CD14-positive monocyte (primary cell): ENCODE data around the gene FRMPD2. TPM values are rescaled to one million over a fixed set of nuclear protein-coding genes. Genes with fewer than 3 reads are reported as not detected.
"Not testable (repeated sequence)": the region's sequence is repeated elsewhere in the genome, so short reads cannot be mapped to it uniquely, and the experiment has no call there.

Experiments
- DNase-seq, 3 donors: peaks; one replicate each; pipeline ENCODE4 v3.0.0-alpha.2; 2011 to 2022
- H2AFZ ChIP-seq: 2 replicates; pipeline ENCODE4 v1.6.0; 2012; ENCODE audit warnings: mild to moderate bottlenecking, low read depth, low read length, inconsistent platforms; ENCODE audit not compliant: insufficient read depth, poor library complexity, severe bottlenecking
- H3K27ac ChIP-seq, 2 donors: 1 replicate in 1 of 2; 2 replicates in 1 of 2; pipeline ENCODE4 v1.5.1; 2012 to 2013; ENCODE audit warnings: low read length in 2 of 2, control low read depth in 1 of 2, inconsistent platforms in 1 of 2, low read depth in 1 of 2, mild to moderate bottlenecking in 1 of 2
- H3K27me3 ChIP-seq, 2 donors: one replicate each; pipeline versions ENCODE4 v1.6.0 to v1.6.1; 2011 to 2013; ENCODE audit warnings: low read length in 2 of 2; ENCODE audit not compliant: control insufficient read depth in 2 of 2, insufficient read depth in 2 of 2
- H3K36me3 ChIP-seq, 2 donors: replicated peaks in 1 of 2; 1 replicate in 1 of 2; 2 replicates in 1 of 2; pipeline versions ENCODE4 v1.5.1 to v1.6.1; 2012 to 2013; ENCODE audit warnings: low read length in 2 of 2, control low read depth in 1 of 2, inconsistent platforms in 1 of 2, mild to moderate bottlenecking in 1 of 2; ENCODE audit not compliant: insufficient read depth in 2 of 2, control insufficient read depth in 1 of 2
- H3K4me1 ChIP-seq, 2 donors: 1 replicate in 1 of 2; 2 replicates in 1 of 2; pipeline versions ENCODE4 v1.5.1 to v1.6.1; 2012 to 2013; ENCODE audit warnings: low read length in 2 of 2, control low read depth in 1 of 2, inconsistent platforms in 1 of 2, mild to moderate bottlenecking in 1 of 2, moderate library complexity in 1 of 2; ENCODE audit not compliant: insufficient read depth in 2 of 2, control insufficient read depth in 1 of 2
- H3K4me2 ChIP-seq: replicated peaks from 2 replicates; pipeline ENCODE3; 2012; ENCODE audit warnings: low read length, moderate library complexity, mild to moderate bottlenecking; ENCODE audit not compliant: poor library complexity, severe bottlenecking; ENCODE audit errors: extremely low read depth
- H3K4me3 ChIP-seq, 3 experiments: fragments of 200-600 bp in 1 of 3; sonication (generic) in 1 of 3; replicated peaks in 1 of 3; 1 replicate in 2 of 3; 2 replicates in 1 of 3; pipeline ENCODE4 v1.5.1; 2011 to 2013; ENCODE audit warnings: low read length in 3 of 3, mild to moderate bottlenecking in 3 of 3, control low read depth in 2 of 3, low read depth in 2 of 3, inconsistent platforms in 1 of 3, moderate library complexity in 1 of 3
- H3K79me2 ChIP-seq: 2 replicates; pipeline ENCODE4 v1.6.0; 2012; ENCODE audit warnings: mild to moderate bottlenecking, control low read depth, inconsistent platforms, low read length, moderate library complexity; ENCODE audit not compliant: insufficient read depth
- H3K9ac ChIP-seq: 2 replicates; pipeline ENCODE4 v1.6.0; 2017; ENCODE audit warnings: low read length, mild to moderate bottlenecking; ENCODE audit not compliant: insufficient read depth, poor library complexity, severe bottlenecking
- H3K9me3 ChIP-seq, 2 donors: replicated peaks in 1 of 2; 1 replicate in 1 of 2; 2 replicates in 1 of 2; pipeline versions ENCODE4 v1.5.1 to v1.6.1; 2012 to 2013; ENCODE audit warnings: low read length in 2 of 2, control low read depth in 1 of 2; ENCODE audit not compliant: control insufficient read depth in 1 of 2, insufficient read depth in 1 of 2
- H4K20me1 ChIP-seq: 2 replicates; pipeline ENCODE4 v1.6.0; 2012; ENCODE audit warnings: mild to moderate bottlenecking, low read length, control low read depth, moderate library complexity; ENCODE audit not compliant: insufficient read depth
- H3K27ac Mint-ChIP-seq, 7 donors: one replicate each; pipeline ENCODE4 v1.8.0; 2020; ENCODE audit warnings: mild to moderate bottlenecking in 7 of 7, mixed read lengths in 7 of 7, moderate library complexity in 6 of 7, inconsistent platforms in 2 of 7
- H3K27me3 Mint-ChIP-seq, 3 donors: one replicate each; pipeline ENCODE4 v1.8.0; 2021 to 2022; ENCODE audit warnings: low read depth in 3 of 3, mild to moderate bottlenecking in 3 of 3, mixed read lengths in 3 of 3, moderate library complexity in 3 of 3, inconsistent platforms in 1 of 3
- H3K36me3 Mint-ChIP-seq, 2 donors: one replicate each; pipeline ENCODE4 v1.8.0; 2020; ENCODE audit warnings: mixed read lengths in 2 of 2, inconsistent platforms in 1 of 2, mild to moderate bottlenecking in 1 of 2
- H3K4me1 Mint-ChIP-seq: one replicate; pipeline ENCODE4 v1.8.0; 2020; ENCODE audit warnings: mild to moderate bottlenecking, mixed read lengths
- H3K4me3 Mint-ChIP-seq, 2 donors: one replicate each; pipeline ENCODE4 v1.8.0; 2020; ENCODE audit warnings: mild to moderate bottlenecking in 2 of 2, mixed read lengths in 2 of 2, moderate library complexity in 1 of 2
- H3K9me3 Mint-ChIP-seq, 7 donors: one replicate each; pipeline ENCODE4 v1.8.0; 2020 to 2022; ENCODE audit warnings: mixed read lengths in 7 of 7, mild to moderate bottlenecking in 6 of 7, moderate library complexity in 6 of 7, inconsistent platforms in 2 of 7
- CTCF ChIP-seq: fragments of 200-600 bp; IDR thresholded peaks from one replicate; pipeline ENCODE4 v1.8.0; 2022; ENCODE audit warnings: antibody characterized with exemption, mild to moderate bottlenecking
- WGBS: methylation state at CpG from one replicate; pipeline ENCODE4 v1.1.5; 2013; ENCODE audit warnings: missing lambda C conversion rate; ENCODE audit not compliant: insufficient coverage; 5-methylcytosine and 5-hydroxymethylcytosine counted together
- intact Hi-C, 2 donors: fragments of 100-400 bp; cut with micrococcal nuclease; formaldehyde crosslinking; loops; one replicate each; pipeline versions ENCODE4 v1.15.0 to v1.15.1; 2023
- polyA plus RNA-seq, 3 donors: library from polyadenylated mRNA; depleted of rRNA in 1 of 3; unstranded in 2 of 3; stranded (reverse) in 1 of 3; fragments of 300-500 nt in 2 of 3; fragments of >200 nt in 1 of 3; fragmentation: Illumina TruSeq in 2 of 3; gene quantifications; 1 replicate in 2 of 3; 2 replicates in 1 of 3; pipeline ENCODE4 v1.2.3, GENCODE V29; 2012 to 2021

FRMPD2 gene
- polyA plus RNA-seq, 3 donors = not detected

- no peaks in the 10 kb centered on the region for H3K36me3 Mint-ChIP-seq
- Histone ChIP-seq H3K4me1 (no peaks in the 10 kb centered on the region), H3K9me3 (no peaks in the 10 kb centered on the region), H3K27ac (no peak overlapping the region), H2AFZ (no peak overlapping the region), H3K36me3 (no peaks in the 10 kb centered on the region), H3K79me2 (no peaks in the 10 kb centered on the region), H3K27me3 (no peaks in the 10 kb centered on the region), H3K9ac (no peak overlapping the region), H4K20me1 (no peaks in the 10 kb centered on the region), H3K4me3 (no peak overlapping the region), H3K4me2 (no peak overlapping the region)
- H3K27ac Mint-ChIP-seq = no peak overlapping the region
- H3K4me1 Mint-ChIP-seq = peaks cover 2% of the 10 kb centered on the region
- DNase-seq = no peak
- WGBS = no CpG with 5 or more reads among the region's 1 CpG
- intact Hi-C loops = no loop called here
- no peak overlapping the region for H3K4me3 Mint-ChIP-seq
- H3K27me3 Mint-ChIP-seq = peaks cover 0 to 4% (median 2%) of the 10 kb centered on the region in 3 donors
- TF ChIP-seq CTCF = no peak
- H3K9me3 Mint-ChIP-seq = no peaks in the 10 kb centered on the region
Observed at GRCh38 chr10:48246501-48246900, 28.0 kb downstream of the FRMPD2 start.

- no peaks in the 10 kb centered on the region for H3K36me3 ChIP-seq
Observed at GRCh38 chr10:48245977-48246376, 28.5 kb downstream of the FRMPD2 start.

GRCh38 chr10:48243921-48244320, 30.6 kb downstream of the FRMPD2 start:
- H3K27ac Mint-ChIP-seq, intact Hi-C loops, H3K4me3 Mint-ChIP-seq, H3K27me3 Mint-ChIP-seq, H2AFZ ChIP-seq, H3K36me3 Mint-ChIP-seq, H3K4me2 ChIP-seq, H3K79me2 ChIP-seq, H3K27ac ChIP-seq, H3K27me3 ChIP-seq, H3K4me3 ChIP-seq, H3K9me3 Mint-ChIP-seq, H3K9ac ChIP-seq, H3K4me1 Mint-ChIP-seq, DNase-seq, H4K20me1 ChIP-seq, H3K9me3 ChIP-seq, H3K36me3 ChIP-seq, H3K4me1 ChIP-seq: not testable (repeated sequence)
- WGBS = no CpG with 5 or more reads among the region's 5 CpGs

More at GRCh38 chr10:48245977-48246376, 28.5 kb downstream of the FRMPD2 start:
- 100% methylated on average over 3 of the region's 3 CpGs for WGBS
- Histone ChIP-seq H3K4me1 (no peaks in the 10 kb centered on the region), H3K9me3 (no peaks in the 10 kb centered on the region), H3K4me3 (no peak overlapping the region), H3K9ac (no peak overlapping the region), H3K27me3 (no peaks in the 10 kb centered on the region), H3K27ac (no peak overlapping the region), H3K4me2 (no peak overlapping the region), H3K79me2 (no peaks in the 10 kb centered on the region), H4K20me1 (no peaks in the 10 kb centered on the region), H2AFZ (no peak overlapping the region)
- H3K9me3 Mint-ChIP-seq = no peaks in the 10 kb centered on the region
- TF ChIP-seq CTCF = no peak
- peaks cover 2% of the 10 kb centered on the region for H3K4me1 Mint-ChIP-seq
- H3K27me3 Mint-ChIP-seq = peaks cover 0 to 4% (median 2%) of the 10 kb centered on the region in 3 donors
- intact Hi-C loops = no loop called here
- H3K4me3 Mint-ChIP-seq = no peak overlapping the region
- no peak overlapping the region for H3K27ac Mint-ChIP-seq
- no peaks in the 10 kb centered on the region for H3K36me3 Mint-ChIP-seq
- no peak for DNase-seq
